ENCODE data around the gene SPATA3.

SPATA3 gene

DNA sequence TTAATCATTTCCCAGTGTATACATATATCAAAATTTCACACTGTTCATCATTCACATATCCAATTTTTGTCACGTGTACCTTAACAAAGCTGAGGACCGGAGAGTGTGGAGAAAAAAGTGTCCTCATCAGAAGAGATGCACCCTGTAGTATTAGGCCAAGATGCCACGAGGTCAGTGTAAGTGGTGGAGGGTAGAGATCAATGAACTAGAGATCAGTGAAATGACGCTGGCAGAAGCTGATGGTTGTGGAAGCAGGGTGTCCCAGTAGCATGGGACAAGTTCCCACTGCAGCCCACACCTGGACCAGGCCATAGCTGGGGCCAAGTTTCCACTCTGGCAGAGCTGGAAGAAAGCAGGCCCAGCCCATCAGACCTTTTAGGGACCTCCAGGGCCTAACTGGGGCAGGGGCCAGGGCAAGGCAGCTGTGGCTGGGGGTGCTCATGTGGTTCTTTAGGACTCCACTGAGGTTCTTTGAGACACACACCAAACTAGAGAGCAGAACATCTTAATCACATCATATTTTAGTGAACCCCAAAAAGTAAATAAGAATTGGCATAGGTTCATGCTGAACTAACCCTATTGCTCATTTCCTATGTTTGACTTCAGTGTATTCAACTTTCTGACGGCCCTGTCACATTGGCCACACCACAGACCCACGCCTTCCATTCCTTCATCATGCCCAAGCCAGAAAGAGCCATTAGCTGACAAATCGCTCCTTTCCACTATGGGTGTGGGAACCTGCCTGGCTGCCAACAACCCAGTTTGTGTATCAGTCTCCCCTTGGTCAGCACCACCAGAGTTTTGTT lies 49.3 kb upstream of the SPATA3 start (continued):
- TF ChIP-seq, protein P1, sequence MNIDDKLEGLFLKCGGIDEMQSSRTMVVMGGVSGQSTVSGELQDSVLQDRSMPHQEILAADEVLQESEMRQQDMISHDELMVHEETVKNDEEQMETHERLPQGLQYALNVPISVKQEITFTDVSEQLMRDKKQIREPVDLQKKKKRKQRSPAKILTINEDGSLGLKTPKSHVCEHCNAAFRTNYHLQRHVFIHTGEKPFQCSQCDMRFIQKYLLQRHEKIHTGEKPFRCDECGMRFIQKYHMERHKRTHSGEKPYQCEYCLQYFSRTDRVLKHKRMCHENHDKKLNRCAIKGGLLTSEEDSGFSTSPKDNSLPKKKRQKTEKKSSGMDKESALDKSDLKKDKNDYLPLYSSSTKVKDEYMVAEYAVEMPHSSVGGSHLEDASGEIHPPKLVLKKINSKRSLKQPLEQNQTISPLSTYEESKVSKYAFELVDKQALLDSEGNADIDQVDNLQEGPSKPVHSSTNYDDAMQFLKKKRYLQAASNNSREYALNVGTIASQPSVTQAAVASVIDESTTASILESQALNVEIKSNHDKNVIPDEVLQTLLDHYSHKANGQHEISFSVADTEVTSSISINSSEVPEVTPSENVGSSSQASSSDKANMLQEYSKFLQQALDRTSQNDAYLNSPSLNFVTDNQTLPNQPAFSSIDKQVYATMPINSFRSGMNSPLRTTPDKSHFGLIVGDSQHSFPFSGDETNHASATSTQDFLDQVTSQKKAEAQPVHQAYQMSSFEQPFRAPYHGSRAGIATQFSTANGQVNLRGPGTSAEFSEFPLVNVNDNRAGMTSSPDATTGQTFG (tag by site-specific recombination; IDR thresholded peaks at IDR 0.05; ENCODE audit: borderline replicate concordance): no peak
- no peak for TF ChIP-seq OSR2 (tag by site-specific recombination; IDR thresholded peaks at IDR 0.05)

DNA sequence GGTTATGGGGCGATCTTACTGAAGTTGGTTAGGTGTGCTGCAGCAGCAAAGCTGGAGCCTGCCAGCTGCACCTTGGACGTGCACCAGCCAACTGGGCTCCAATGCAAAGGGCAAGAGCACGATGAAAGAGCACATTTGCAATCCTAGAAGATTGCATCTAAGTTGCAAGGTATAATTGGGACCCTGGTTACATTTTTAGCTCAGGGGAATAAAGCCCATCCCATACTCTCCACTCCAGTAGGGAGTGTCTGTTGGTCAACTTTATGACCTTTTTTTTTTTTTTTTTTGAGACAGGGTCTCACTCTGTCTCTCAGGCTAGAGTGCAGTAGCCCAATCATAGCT lies 48.7 kb upstream of the SPATA3 start:
- Histone ChIP-seq H3K4me3 (ENCODE audit: low read depth, low read length) (no peak overlapping the region), H3K4me1 (ENCODE audit: control insufficient read depth, insufficient read depth, low read length) (no peaks in the 10 kb centered on the region), H3K36me3 (ENCODE audit: control insufficient read depth in 2 of 2, insufficient read depth in 1 of 2, low read length in 2 of 2) (no peaks in the 10 kb centered on the region), H3K9me3 (ENCODE audit: control insufficient read depth, insufficient read depth, low read depth, low read length) (no peaks in the 10 kb centered on the region), H3K27ac (ENCODE audit: extremely low read depth, low read depth, low read length) (no peak overlapping the region)
- ChIA-PET POLR2A (no interaction called here), CTCF (interaction anchor here (1.1 kb wide), 1 partner anchor 65 kb away, joined by 6 read pairs; no protein-coding TSS in a partner anchor)
- TF ChIP-seq GLIS2 (tag by site-specific recombination; IDR thresholded peaks at IDR 0.05) (no peak), ZNF701 (tag by site-specific recombination; IDR thresholded peaks at IDR 0.05) (no peak), ZNF791 (tag by site-specific recombination; IDR thresholded peaks at IDR 0.05) (no peak), ZNF133 (tag by site-specific recombination; IDR thresholded peaks at IDR 0.05) (0 out of 2 replicates have a peak, but pooled peaks have one; percentile 36)

DNA sequence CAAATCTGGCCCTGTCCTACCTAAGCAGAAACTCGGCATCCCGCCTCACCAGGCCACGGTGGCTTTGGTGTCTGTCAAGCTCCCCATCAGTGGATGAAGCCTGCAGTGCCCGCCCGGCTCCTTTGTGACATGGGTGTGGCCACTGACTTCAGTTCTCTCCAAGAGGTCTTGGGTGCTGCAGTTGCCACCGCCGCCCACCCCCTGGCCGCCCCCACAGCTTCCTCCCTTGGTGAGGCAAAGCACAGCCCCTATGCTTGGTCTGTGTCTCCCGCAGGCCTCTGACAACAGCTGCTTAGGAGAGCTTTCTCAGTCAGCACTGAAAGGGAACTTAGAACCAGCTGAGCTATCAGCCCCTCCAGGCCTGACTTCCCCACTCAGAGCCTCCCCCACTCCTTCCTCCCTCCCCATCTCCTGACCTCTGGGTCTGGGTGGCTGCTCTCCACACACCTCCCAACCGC lies 48.0 kb upstream of the SPATA3 start:
- no peaks in the 10 kb centered on the region for H3K4me1 ChIP-seq (ENCODE audit: control insufficient read depth, insufficient read depth, low read length)
- H3K9me3 ChIP-seq (ENCODE audit: control insufficient read depth, insufficient read depth, low read depth, low read length): no peaks in the 10 kb centered on the region
- TF ChIP-seq ZNF830 (tag by site-specific recombination; IDR thresholded peaks at IDR 0.05; ENCODE audit: low read depth) (no peak), ZNF670 (tag by site-specific recombination; IDR thresholded peaks at IDR 0.05; ENCODE audit: low read depth) (no peak), EGR2 (tag by site-specific recombination; IDR thresholded peaks at IDR 0.05; ENCODE audit: low read depth) (peak; percentile 48; the same call in 1 of the 2 replicates), GLIS1 (tag by site-specific recombination; IDR thresholded peaks at IDR 0.05) (no peak), ZNF266 (tag by site-specific recombination; IDR thresholded peaks at IDR 0.05; ENCODE audit: low read depth) (no peak), ZNF324 (tag by site-specific recombination; IDR thresholded peaks at IDR 0.05) (no peak), ZFHX2 (tag by site-specific recombination; conservative IDR thresholded peaks at IDR 0.05) (0 out of 2 replicates have a peak, but pooled peaks have one; percentile 14)
- TF ChIP-seq, protein P2, sequence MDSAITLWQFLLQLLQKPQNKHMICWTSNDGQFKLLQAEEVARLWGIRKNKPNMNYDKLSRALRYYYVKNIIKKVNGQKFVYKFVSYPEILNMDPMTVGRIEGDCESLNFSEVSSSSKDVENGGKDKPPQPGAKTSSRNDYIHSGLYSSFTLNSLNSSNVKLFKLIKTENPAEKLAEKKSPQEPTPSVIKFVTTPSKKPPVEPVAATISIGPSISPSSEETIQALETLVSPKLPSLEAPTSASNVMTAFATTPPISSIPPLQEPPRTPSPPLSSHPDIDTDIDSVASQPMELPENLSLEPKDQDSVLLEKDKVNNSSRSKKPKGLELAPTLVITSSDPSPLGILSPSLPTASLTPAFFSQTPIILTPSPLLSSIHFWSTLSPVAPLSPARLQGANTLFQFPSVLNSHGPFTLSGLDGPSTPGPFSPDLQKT (IDR thresholded peaks at IDR 0.05; ENCODE audit: borderline replicate concordance, low read depth, low read length): no peak
- ChIA-PET CTCF (interaction anchor here (1.1 kb wide), 1 partner anchor 66 kb away, joined by 6 read pairs; no protein-coding TSS in a partner anchor), POLR2A (no interaction called here)
- no peaks in the 10 kb centered on the region for H3K36me3 ChIP-seq (ENCODE audit: control insufficient read depth in 2 of 2, insufficient read depth in 1 of 2, low read length in 2 of 2)
- no peak overlapping the region for H3K4me3 ChIP-seq (ENCODE audit: low read depth, low read length)
- H3K27ac ChIP-seq (ENCODE audit: extremely low read depth, low read depth, low read length): no peak overlapping the region

Data from HEK293 (cell line).